Fibroblast of lung (primary cell): Measurements from ENCODE around the gene SAA1.

Source experiments
- CTCF ChIP-seq, 2 donors: IDR thresholded peaks in 1 of 2; conservative IDR thresholded peaks in 1 of 2; 1 replicate in 1 of 2; 2 replicates in 1 of 2; pipeline ENCODE4 v1.5.1; 2011 to 2012; ENCODE audit warnings: low read length in 2 of 2, control low read depth in 1 of 2, inconsistent platforms in 1 of 2, low read depth in 1 of 2, mild to moderate bottlenecking in 1 of 2
- EZH2 ChIP-seq: IDR thresholded peaks from 2 replicates; pipeline ENCODE4 v1.5.1; 2012; ENCODE audit warnings: low read length, control low read depth, mild to moderate bottlenecking; ENCODE audit errors: missing control alignments

GRCh38 chr11:18254781-18255361 is 11.2 kb upstream of the SAA1 start:
- TF ChIP-seq CTCF (conservative IDR thresholded peaks at IDR 0.05 in 1 of 2, IDR thresholded peaks at IDR 0.05 in 1 of 2; ENCODE audit: low read depth in 1 of 2, low read length in 2 of 2) (no peak), EZH2 (no peak)
